H1 (cell line): ENCODE measurements around the gene RFC3. TPM values are rescaled to one million over a fixed set of nuclear protein-coding genes. Genes with fewer than 3 reads are reported as not detected.

Experiments
- CTCF ChIA-PET: fragments of 300-600 bp; sonication (Branson Sonifier 250); formaldehyde crosslinking; loops from one replicate; lab custom pipeline; 2021; ENCODE audit not compliant: partially characterized antibody; lab: Charles Lee
- POLR2A ChIA-PET: fragments of 300-600 bp; sonication (Branson Sonifier 250); formaldehyde crosslinking; loops from one replicate; lab custom pipeline; 2021; ENCODE audit warnings: inconsistent platforms; ENCODE audit not compliant: partially characterized antibody; lab: Charles Lee
- DNase-seq, 2 experiments: peaks; one replicate each; pipeline versions ENCODE4 v3.0.0 to v3.0.0-alpha.2; 2010 to 2022; ENCODE audit warnings: low spot score in 2 of 2, low read depth in 1 of 2, mixed read lengths in 1 of 2
- FAIRE-seq: peaks from 2 replicates; lab custom pipeline; 2011; peaks lifted over from hg19 to GRCh38; lab: Jason Lieb, UNC
- H2AFZ ChIP-seq: 2 replicates; pipeline ENCODE4 v1.8.1; 2012; ENCODE audit warnings: low read length, inconsistent platforms
- H2AK5ac ChIP-seq: 2 replicates; pipeline ENCODE4 v1.6.1; 2013; ENCODE audit warnings: low read depth, low read length
- H2BK120ac ChIP-seq: replicated peaks from 2 replicates; pipeline ENCODE3; 2013; ENCODE audit warnings: low read depth, low read length, inconsistent platforms
- H2BK12ac ChIP-seq: 2 replicates; pipeline ENCODE4 v1.6.1; 2013; ENCODE audit warnings: low read depth, low read length
- H2BK15ac ChIP-seq: 2 replicates; pipeline ENCODE4 v1.6.1; 2013; ENCODE audit warnings: low read length
- H2BK20ac ChIP-seq: 2 replicates; pipeline ENCODE4 v1.6.1; 2013; ENCODE audit warnings: low read length
- H2BK5ac ChIP-seq: 2 replicates; pipeline ENCODE4 v1.6.1; 2013; ENCODE audit warnings: low read depth, low read length
- H3K14ac ChIP-seq: 2 replicates; pipeline ENCODE4 v1.6.1; 2013; ENCODE audit warnings: inconsistent platforms; ENCODE audit not compliant: insufficient read length
- H3K18ac ChIP-seq: 2 replicates; pipeline ENCODE4 v1.6.1; 2013; ENCODE audit warnings: low read length; ENCODE audit errors: extremely low read depth
- H3K23ac ChIP-seq: 2 replicates; pipeline ENCODE4 v1.6.1; 2013; ENCODE audit warnings: inconsistent platforms; ENCODE audit not compliant: insufficient read length
- H3K23me2 ChIP-seq: 2 replicates; pipeline ENCODE4 v1.6.1; 2013; ENCODE audit warnings: low read depth, low read length
- H3K27ac ChIP-seq: 2 replicates; pipeline ENCODE4 v1.6.1; 2011; ENCODE audit warnings: low read depth, low read length, inconsistent platforms
- H3K27me3 ChIP-seq, 4 experiments: replicated peaks in 1 of 4; 1 replicate in 1 of 4; 2 replicates in 3 of 4; pipeline versions ENCODE4 v1.6.1 to v1.8.1; 2011 to 2013; ENCODE audit warnings: low read length in 3 of 4, mild to moderate bottlenecking in 3 of 4, inconsistent platforms in 2 of 4, mixed read lengths in 2 of 4, moderate library complexity in 1 of 4; ENCODE audit not compliant: control insufficient read depth in 3 of 4, insufficient read depth in 3 of 4; ENCODE audit errors: extremely low read depth in 1 of 4
- H3K36me3 ChIP-seq, 4 experiments: 2 replicates each; pipeline versions ENCODE4 v1.6.1 to v1.8.1; 2011 to 2013; ENCODE audit warnings: mild to moderate bottlenecking in 4 of 4, low read length in 3 of 4, moderate library complexity in 2 of 4, control low read depth in 1 of 4, inconsistent platforms in 1 of 4; ENCODE audit not compliant: insufficient read depth in 4 of 4, control insufficient read depth in 2 of 4
- H3K4ac ChIP-seq: replicated peaks from 2 replicates; pipeline ENCODE3; 2013; ENCODE audit warnings: low read length, low read depth, mixed read lengths, inconsistent platforms; ENCODE audit not compliant: insufficient read length
- H3K4me1 ChIP-seq, 4 experiments: replicated peaks in 1 of 4; 1 replicate in 1 of 4; 2 replicates in 3 of 4; pipeline versions ENCODE4 v1.6.1 to v1.8.1; 2011 to 2013; ENCODE audit warnings: low read length in 3 of 4, inconsistent platforms in 2 of 4, mixed read lengths in 1 of 4; ENCODE audit not compliant: insufficient read depth in 4 of 4, control insufficient read depth in 3 of 4
- H3K4me2 ChIP-seq, 2 experiments: 2 replicates each; pipeline versions ENCODE4 v1.6.1 to v1.8.1; 2011 to 2013; ENCODE audit warnings: low read depth in 2 of 2, low read length in 2 of 2, control low read depth in 1 of 2, inconsistent platforms in 1 of 2, mild to moderate bottlenecking in 1 of 2; ENCODE audit not compliant: insufficient read depth in 1 of 2
- H3K4me3 ChIP-seq, 4 experiments: fragments of 200-600, 300-600 bp in 1 of 4; sonication (generic), shearing (Covaris generic), sonication (Bioruptor Twin) in 1 of 4; 2 replicates each; pipeline versions ENCODE4 v1.5.1 to v1.8.1; 2011 to 2016; ENCODE audit warnings: low read length in 4 of 4, low read depth in 3 of 4, control low read depth in 2 of 4, inconsistent platforms in 2 of 4, mild to moderate bottlenecking in 2 of 4, mixed read lengths in 1 of 4, moderate library complexity in 1 of 4; ENCODE audit not compliant: insufficient read depth in 2 of 4; ENCODE audit errors: extremely low read depth in 1 of 4
- H3K56ac ChIP-seq: replicated peaks from 2 replicates; pipeline ENCODE3; 2013; ENCODE audit warnings: low read depth, mild to moderate bottlenecking, mixed read lengths, low read length, inconsistent platforms; ENCODE audit not compliant: insufficient read length
- H3K79me1 ChIP-seq: 2 replicates; pipeline ENCODE4 v1.6.1; 2013; ENCODE audit warnings: low read depth, low read length, control low read depth
- H3K79me2 ChIP-seq, 2 experiments: 2 replicates each; pipeline versions ENCODE4 v1.6.1 to v1.8.1; 2012 to 2013; ENCODE audit warnings: low read length in 2 of 2, mild to moderate bottlenecking in 2 of 2, inconsistent platforms in 1 of 2; ENCODE audit not compliant: insufficient read depth in 2 of 2, control insufficient read depth in 1 of 2
- H3K9ac ChIP-seq, 4 experiments: replicated peaks in 1 of 4; 1 replicate in 1 of 4; 2 replicates in 3 of 4; pipeline versions ENCODE4 v1.6.1 to v1.8.1; 2011 to 2013; ENCODE audit warnings: low read depth in 3 of 4, low read length in 3 of 4, control low read depth in 2 of 4, mild to moderate bottlenecking in 2 of 4, moderate library complexity in 2 of 4, inconsistent platforms in 1 of 4; ENCODE audit errors: extremely low read depth in 1 of 4
- H3K9me3 ChIP-seq, 2 experiments: 2 replicates each; pipeline versions ENCODE4 v1.6.1 to v1.8.1; 2012 to 2013; ENCODE audit warnings: mild to moderate bottlenecking in 2 of 2, moderate library complexity in 2 of 2, control low read depth in 1 of 2, inconsistent platforms in 1 of 2, low read depth in 1 of 2, low read length in 1 of 2, mixed read lengths in 1 of 2; ENCODE audit not compliant: insufficient read depth in 2 of 2
- H4K20me1 ChIP-seq, 2 experiments: replicated peaks in 1 of 2; 2 replicates each; pipeline versions ENCODE3 to v1.8.1; 2011 to 2013; ENCODE audit warnings: inconsistent platforms in 2 of 2, low read length in 2 of 2, mild to moderate bottlenecking in 1 of 2; ENCODE audit not compliant: insufficient read depth in 2 of 2, control insufficient read depth in 1 of 2
- H4K5ac ChIP-seq: 2 replicates; pipeline ENCODE4 v1.6.1; 2013; ENCODE audit warnings: low read length, low read depth, mixed read lengths, inconsistent platforms; ENCODE audit not compliant: insufficient read length
- H4K8ac ChIP-seq: 2 replicates; pipeline ENCODE4 v1.8.0; 2013; ENCODE audit warnings: mild to moderate bottlenecking, moderate library complexity, low read length, inconsistent platforms; ENCODE audit not compliant: insufficient read depth; ENCODE audit errors: extremely low read depth
- H4K91ac ChIP-seq: replicated peaks from 2 replicates; pipeline ENCODE3; 2013; ENCODE audit warnings: low read length, mixed read lengths, inconsistent platforms; ENCODE audit not compliant: insufficient read length
- BCL11A ChIP-seq, 2 experiments: IDR thresholded peaks; one replicate each; pipeline ENCODE4 v1.6.1; 2011; ENCODE audit warnings: low read depth in 2 of 2, low read length in 2 of 2, mild to moderate bottlenecking in 2 of 2
- PHF8 ChIP-seq: fragments of 200-600 bp; sonication (generic); conservative IDR thresholded peaks from 2 replicates; pipeline ENCODE4 v1.7.1; 2012; ENCODE audit warnings: low read depth, mild to moderate bottlenecking, inconsistent platforms, low read length, moderate library complexity
- SIX5 ChIP-seq: IDR thresholded peaks from 2 replicates; pipeline ENCODE4 v1.6.1; 2011; ENCODE audit warnings: mild to moderate bottlenecking, low read depth, low read length
- TAF1 ChIP-seq: IDR thresholded peaks from 2 replicates; pipeline ENCODE4 v1.6.1; 2011; ENCODE audit warnings: mild to moderate bottlenecking, low read depth, low read length
- YY1 ChIP-seq: IDR thresholded peaks from 2 replicates; pipeline ENCODE4 v1.6.1; 2011; ENCODE audit warnings: low read depth, mild to moderate bottlenecking, low read length
- polyA plus RNA-seq, 7 experiments: library from polyadenylated mRNA; depleted of rRNA in 3 of 7; stranded (reverse) in 5 of 7; unstranded in 2 of 7; fragments of >200 nt in 5 of 7; fragments of 200-250 nt in 2 of 7; gene quantifications; 1 replicate in 5 of 7; 2 replicates in 1 of 7; 4 replicates in 1 of 7; pipeline versions ENCODE4 v1.2.1 to v1.2.3, GENCODE V29; 2011 to 2013; ENCODE audit warnings: missing spikeins in 2 of 7, mixed read lengths in 2 of 7
- total RNA-seq: library from RNA; stranded (reverse); fragmentation: NEBNext Ultra II Directional; extraction: Animal tissue kit (Norgen Biotek cat#: 25700); gene quantifications from 2 replicates; pipeline ENCODE4 v1.2.1, GENCODE V29; 2021

The RFC3 gene
- total and polyA plus RNA-seq, 2 of the 8 experiments (the other 6 are each of a cell fraction or from before 2014, with no cell fraction given): 26.4 to 45.6 TPM

DNA sequence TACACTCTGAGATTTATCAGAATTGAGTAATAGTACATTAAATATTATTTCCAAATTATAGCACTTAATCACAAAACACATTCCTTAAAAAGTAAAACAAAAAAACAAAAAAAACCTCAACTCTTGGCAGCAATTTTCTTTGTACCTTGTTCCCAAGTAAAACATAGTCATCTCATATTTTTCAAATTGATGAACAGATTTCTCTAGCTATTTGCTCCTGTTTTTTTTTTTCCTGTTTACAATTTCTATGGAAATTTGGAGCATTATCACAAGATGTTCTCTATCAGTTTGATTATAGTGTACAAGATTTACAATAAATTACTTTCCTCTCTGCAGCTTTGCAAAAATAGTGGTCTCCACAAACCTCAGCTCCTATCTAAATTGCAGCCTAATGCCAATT, 25.0 kb downstream of the RFC3 start:
- H4K91ac ChIP-seq: no peak overlapping the region
- H3K4ac ChIP-seq: no peak overlapping the region
- H4K8ac ChIP-seq: no peak overlapping the region
- no peak overlapping the region for H2AFZ ChIP-seq
- H3K9me3 ChIP-seq: no peaks in the 10 kb centered on the region
- H2BK12ac ChIP-seq: no peak overlapping the region
- TF ChIP-seq SIX5: no peak
- no peak for TF ChIP-seq PHF8
- no peak for TF ChIP-seq BCL11A (IDR thresholded peaks at IDR 0.05; ENCODE audit: low read depth in 2 of 2, low read length in 2 of 2)
- TF ChIP-seq YY1: no peak
- TF ChIP-seq TAF1: no peak
- TF ChIP-seq, all 59 proteins: peak for 0
- CTCF ChIA-PET: interaction anchor here (0.6 kb wide), 1 partner anchor 695 kb away, joined by 4 read pairs; no protein-coding TSS in a partner anchor
- Histone ChIP-seq H3K56ac (no peak overlapping the region), H2AK5ac (no peak overlapping the region), H3K79me2 (no peaks in the 10 kb centered on the region), H2BK120ac (no peak overlapping the region), H3K36me3 (peaks cover 0 to 28% (median 5%) of the 10 kb centered on the region in 4 experiments; a peak in 6 of 8 replicates), H3K4me2 (no peak overlapping the region), H2BK20ac (no peak overlapping the region), H2BK15ac (no peak overlapping the region), H4K20me1 (peaks cover 0 to 7% of the 10 kb centered on the region in 2 experiments), H3K79me1 (no peaks in the 10 kb centered on the region), H3K14ac (no peak overlapping the region), H4K5ac (no peak overlapping the region), H3K4me3 (no peak overlapping the region), H3K23me2 (no peaks in the 10 kb centered on the region), H3K27ac (no peak overlapping the region), H3K23ac (no peak overlapping the region), H3K9ac (no peak overlapping the region), H2BK5ac (no peak overlapping the region), H3K18ac (no peak overlapping the region), H3K4me1 (no peaks in the 10 kb centered on the region), H3K27me3 (no peaks in the 10 kb centered on the region)
- FAIRE-seq (no peak), DNase-seq (no peak)
- POLR2A ChIA-PET: interaction anchor here (0.7 to 1.4 kb wide), 2 partner anchors 10 to 15 kb away, joined by 4 to 5 read pairs; no protein-coding TSS in a partner anchor
